GM19023 (cell line): ENCODE data around the gene RIMS4.

ENCODE experiments used
- ATAC-seq: cut with Tn5 transposase; IDR thresholded peaks from one replicate; pipeline ENCODE4 v1.9.1; 2021; ENCODE audit warnings: mild to moderate bottlenecking, moderate library complexity; ENCODE audit not compliant: unreplicated experiment

RIMS4 gene

GRCh38 chr20:44743916-44744655, 66.3 kb downstream of the RIMS4 start:
- ATAC-seq = no peak

- no peak for ATAC-seq
Measured at GRCh38 chr20:44743080-44743701, 67.2 kb downstream of the RIMS4 start.

GRCh38 chr20:44742304-44743079, 67.9 kb downstream of the RIMS4 start:
- no peak for ATAC-seq

- no peak for ATAC-seq
Measured at GRCh38 chr20:44739942-44740341, 70.4 kb downstream of the RIMS4 start.

- no peak for ATAC-seq
Measured at GRCh38 chr20:44738813-44739477, 71.4 kb downstream of the RIMS4 start.

- no peak for ATAC-seq
Measured at GRCh38 chr20:44737116-44737515, 73.2 kb downstream of the RIMS4 start.

- no peak for ATAC-seq
Measured at GRCh38 chr20:44736170-44737021, 74.0 kb downstream of the RIMS4 start.

- no peak for ATAC-seq
Measured at GRCh38 chr20:44735816-44736169, 74.6 kb downstream of the RIMS4 start.

GRCh38 chr20:44734938-44735337, 75.4 kb downstream of the RIMS4 start:
- no peak for ATAC-seq

GRCh38 chr20:44733341-44734069, 76.8 kb downstream of the RIMS4 start:
- ATAC-seq = no peak

- ATAC-seq = no peak
Measured at GRCh38 chr20:44732327-44732726, 78.0 kb downstream of the RIMS4 start.

- no peak for ATAC-seq
Measured at GRCh38 chr20:44731657-44732056, 78.7 kb downstream of the RIMS4 start.

- no peak for ATAC-seq
Measured at GRCh38 chr20:44730441-44730840, 79.9 kb downstream of the RIMS4 start.

- ATAC-seq = no peak
Measured at GRCh38 chr20:44728801-44729443, 81.4 kb downstream of the RIMS4 start.

- ATAC-seq = no peak
Measured at GRCh38 chr20:44727651-44728050, 82.7 kb downstream of the RIMS4 start.

- ATAC-seq = no peak
Measured at GRCh38 chr20:44727039-44727438, 83.3 kb downstream of the RIMS4 start.

- ATAC-seq = no peak
Measured at GRCh38 chr20:44725837-44726236, 84.5 kb downstream of the RIMS4 start.

- no peak for ATAC-seq
Measured at GRCh38 chr20:44724423-44725091, 85.8 kb downstream of the RIMS4 start.
